ENCODE results near the gene OTUD7B.
A peak's percentile ranks its signal among the peaks of the same experiment; 100 is the strongest.

OTUD7B gene

GRCh38 chr1:149917571-149918144, 92.9 kb downstream of the OTUD7B start, which contains the start of gene SV2A:
TSS of gene SV2A (minus strand) at chr1:149917844. CDS start at chr1:149913840, 4,004 bp downstream.
- peak in 1 of 2 donors; percentile 21 for DNase-seq (ENCODE audit: low read depth in 2 of 2)

GRCh38 chr1:149916898-149917252, 93.7 kb downstream of the OTUD7B start:
- DNase-seq (ENCODE audit: low read depth in 2 of 2), result no peak

GRCh38 chr1:149916193-149916897, 94.2 kb downstream of the OTUD7B start:
- no peak for DNase-seq (ENCODE audit: low read depth in 2 of 2)

GRCh38 chr1:149915429-149916192, 94.9 kb downstream of the OTUD7B start:
- DNase-seq (ENCODE audit: low read depth in 2 of 2), result no peak

DNA sequence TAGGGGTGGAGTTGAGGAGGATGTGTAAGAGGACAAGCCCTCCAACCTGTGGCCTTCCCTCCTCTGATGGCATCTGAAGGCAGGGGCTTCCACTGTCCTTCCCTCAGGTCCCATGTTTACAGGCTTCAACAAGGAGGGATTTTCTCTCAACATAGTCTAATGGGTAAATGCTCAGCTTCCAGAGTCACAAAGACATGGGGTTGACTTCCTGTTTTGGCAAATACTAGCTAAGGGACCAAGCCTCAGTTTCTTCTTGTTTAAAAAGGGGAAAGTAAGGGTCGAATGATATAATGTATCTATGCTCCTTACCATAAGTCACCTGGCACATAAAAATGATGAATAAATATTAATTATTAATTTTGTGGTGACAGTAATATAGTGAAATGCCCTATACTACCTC, 96.0 kb downstream of the OTUD7B start:
- no peak for DNase-seq (ENCODE audit: low read depth in 2 of 2)

DNA sequence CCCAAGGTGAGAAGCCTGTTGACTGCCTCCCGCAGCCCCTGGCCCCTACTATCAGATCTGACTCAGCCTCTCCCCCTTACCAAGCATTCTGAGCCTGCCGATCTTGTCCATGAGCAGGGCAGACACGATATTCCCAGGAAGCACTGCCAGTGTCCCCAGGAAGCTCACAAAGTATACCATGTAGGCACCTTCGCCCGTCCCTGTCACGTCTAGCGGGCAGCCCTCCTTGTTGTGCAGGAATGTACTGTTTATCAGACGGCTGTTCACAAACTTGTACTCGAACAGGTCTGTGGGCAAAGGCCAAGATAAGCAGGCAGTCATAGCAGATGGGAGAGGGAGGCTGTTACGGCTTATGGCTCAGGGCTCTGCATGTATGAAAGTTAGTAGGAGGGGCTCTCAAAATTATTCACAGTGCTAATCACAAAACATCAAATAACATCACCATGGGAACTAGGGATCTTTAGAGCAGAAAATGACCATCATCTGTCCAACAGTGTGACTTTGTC, 103.9 kb downstream of the OTUD7B start:
- no peak for DNase-seq (ENCODE audit: low read depth in 2 of 2)

DNA sequence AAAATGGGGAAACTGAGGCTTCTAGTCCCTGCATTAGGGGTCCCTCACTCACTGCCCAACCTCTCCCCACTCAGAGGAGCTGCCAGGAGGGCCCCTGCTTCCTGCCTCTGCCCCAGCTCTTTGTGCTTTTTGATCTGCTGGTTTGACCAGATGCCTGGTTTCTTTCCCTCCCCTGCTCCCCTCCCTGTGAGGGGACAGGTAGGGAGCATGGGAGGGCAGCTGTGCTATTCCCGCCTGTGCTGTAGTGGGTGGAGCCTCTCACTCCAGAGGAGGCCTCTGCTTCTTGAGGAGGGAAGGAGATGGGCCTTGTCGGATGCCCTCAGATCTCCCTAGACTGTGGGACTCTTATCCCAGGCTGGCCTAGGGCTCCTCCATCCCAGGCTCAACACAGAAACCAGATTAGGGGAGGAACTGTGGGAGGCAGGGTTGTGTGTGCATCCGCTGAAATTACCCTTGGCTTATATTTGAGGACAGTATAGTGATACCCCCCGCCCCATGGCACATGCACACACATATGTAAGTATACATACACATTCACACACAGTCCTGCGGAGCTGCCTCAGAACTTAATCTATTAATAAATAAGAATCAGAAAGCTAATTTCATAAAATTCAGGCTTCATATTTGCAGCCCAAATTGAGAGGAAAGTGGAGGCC, 106.6 kb downstream of the OTUD7B start:
- DNase-seq (ENCODE audit: low read depth in 2 of 2), result no peak

- DNase-seq (ENCODE audit: low read depth in 2 of 2), result peak; percentile 71 to 76
These were observed 110.9 kb downstream of the OTUD7B start, which contains the start of gene BOLA1 for GRCh38 chr1:149899460-149900284. TSS of gene BOLA1 (plus strand) at chr1:149899568. CDS start at chr1:149900060, 492 bp downstream.

- no peak for DNase-seq (ENCODE audit: low read depth in 2 of 2)
These were observed 114.0 kb downstream of the OTUD7B start for GRCh38 chr1:149896575-149896974.

DNA sequence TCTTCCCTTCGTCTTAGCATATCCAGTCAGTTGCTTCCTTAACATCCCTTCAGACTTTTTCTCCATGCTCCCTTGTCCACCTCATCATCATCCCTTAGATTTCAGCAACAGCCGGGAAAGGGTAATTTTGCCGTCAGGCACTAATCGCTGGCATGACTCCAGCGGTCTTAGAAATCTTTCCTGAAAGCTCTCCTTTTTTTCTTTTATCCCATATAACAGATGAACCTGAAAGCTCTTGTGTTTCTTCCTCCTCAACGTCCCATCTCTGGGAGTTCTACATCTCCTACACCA, 121.6 kb downstream of the OTUD7B start:
- no peak for DNase-seq (ENCODE audit: low read depth in 2 of 2)

DNA sequence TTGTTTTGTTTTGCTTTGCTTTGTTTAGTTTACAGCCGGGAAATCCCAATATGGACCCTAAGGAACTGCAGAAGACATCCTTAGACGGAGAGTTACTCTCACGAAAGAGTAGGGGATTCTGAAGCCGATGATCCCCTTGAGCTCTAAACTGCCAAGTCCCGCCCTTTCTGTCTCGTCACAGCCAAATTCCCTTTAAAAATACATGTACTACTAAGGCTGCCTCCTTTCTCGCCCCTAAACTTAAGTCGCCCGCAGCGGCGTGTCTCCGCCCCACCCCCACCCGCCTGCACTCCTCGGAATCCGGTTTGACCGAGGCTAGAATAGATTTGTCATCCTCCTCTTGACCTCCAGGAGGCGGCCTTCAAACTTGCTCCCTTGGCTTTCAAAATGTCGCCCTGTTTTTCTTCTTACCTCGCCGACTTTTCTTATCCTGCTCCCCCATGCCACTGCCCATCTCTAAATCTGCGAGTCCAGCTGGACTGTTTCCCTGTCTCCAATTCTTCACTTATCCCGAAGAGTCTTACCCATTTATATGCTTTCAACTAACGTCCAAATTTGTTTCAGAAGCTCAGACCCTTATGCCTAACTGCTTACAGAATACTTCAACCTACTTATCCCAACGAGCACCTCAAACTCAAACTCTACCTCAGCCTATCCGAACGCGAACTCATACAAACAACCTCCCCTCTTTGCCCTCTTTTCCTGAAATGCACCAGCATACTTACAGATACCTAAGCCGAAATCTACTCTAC, 122.1 kb downstream of the OTUD7B start:
- peak; percentile 55 to 59 for DNase-seq (ENCODE audit: low read depth in 2 of 2)
